HEK293 (cell line): ENCODE data around the gene LMOD1.
"Not testable (repeated sequence)": the region's sequence is repeated elsewhere in the genome, so short reads cannot be mapped to it uniquely, and the experiment has no call there.

Experiments
- CTCF ChIA-PET: fragments of 350-600 bp; formaldehyde crosslinking; extraction: SDS; loops from one replicate; lab custom pipeline; 2021; ENCODE audit warnings: antibody characterized with exemption; lab: Yijun Ruan, JAX
- POLR2A ChIA-PET: fragments of 300-600 bp; formaldehyde crosslinking; extraction: SDS; loops from one replicate; lab custom pipeline; 2020; ENCODE audit warnings: antibody characterized with exemption, inconsistent platforms; lab: Yijun Ruan, JAX
- H3K27ac ChIP-seq: fragments of 200-500 bp; sonication (Bioruptor generic); 2 replicates; pipeline ENCODE4 v1.5.1; 2014; ENCODE audit warnings: low read depth, low read length, control low read depth, inconsistent platforms; ENCODE audit errors: extremely low read depth
- H3K36me3 ChIP-seq, 2 experiments: fragments of 200-500 bp in 1 of 2; sonication (Bioruptor generic) in 1 of 2; 1 replicate in 1 of 2; 2 replicates in 1 of 2; pipeline ENCODE4 v1.5.1; 2014 to 2017; ENCODE audit warnings: inconsistent platforms in 2 of 2, low read length in 2 of 2; ENCODE audit not compliant: control insufficient read depth in 2 of 2, insufficient read depth in 1 of 2
- H3K4me1 ChIP-seq: fragments of 200-500 bp; sonication (Bioruptor generic); 2 replicates; pipeline ENCODE4 v1.5.1; 2014; ENCODE audit warnings: mild to moderate bottlenecking, low read length, inconsistent platforms; ENCODE audit not compliant: control insufficient read depth, insufficient read depth
- H3K4me3 ChIP-seq: 2 replicates; pipeline ENCODE4 v1.5.1; 2011; ENCODE audit warnings: low read depth, mild to moderate bottlenecking, control low read depth, low read length, moderate library complexity
- H3K9me3 ChIP-seq: fragments of 200-500 bp; sonication (Bioruptor generic); 2 replicates; pipeline ENCODE4 v1.5.1; 2014; ENCODE audit warnings: low read depth, low read length, inconsistent platforms; ENCODE audit not compliant: control insufficient read depth, insufficient read depth
- MYNN ChIP-seq: fragments of 450-650 bp; formaldehyde crosslinking; IDR thresholded peaks from 2 replicates; pipeline ENCODE4 v1.5.1; 2016; ENCODE audit warnings: missing biosample characterization, missing genetic modification characterization, borderline replicate concordance
- ZBTB48 ChIP-seq: fragments of 450-650 bp; formaldehyde crosslinking; IDR thresholded peaks from 2 replicates; pipeline ENCODE4 v1.5.1; 2016; ENCODE audit warnings: missing biosample characterization, missing genetic modification characterization
- ZFP37 ChIP-seq: fragments of 450-650 bp; formaldehyde crosslinking; IDR thresholded peaks from 2 replicates; pipeline ENCODE4 v1.5.1; 2016; ENCODE audit warnings: missing biosample characterization, missing genetic modification characterization
- ZFP41 ChIP-seq: fragments of 450-650 bp; formaldehyde crosslinking; IDR thresholded peaks from 2 replicates; pipeline ENCODE4 v1.5.1; 2016; ENCODE audit warnings: missing biosample characterization, missing genetic modification characterization, borderline replicate concordance
- ZNF623 ChIP-seq: fragments of 450-650 bp; formaldehyde crosslinking; IDR thresholded peaks from 2 replicates; pipeline ENCODE4 v1.5.1; 2016; ENCODE audit warnings: missing biosample characterization, missing genetic modification characterization
- ZNF624 ChIP-seq: fragments of 450-650 bp; formaldehyde crosslinking; IDR thresholded peaks from 2 replicates; pipeline ENCODE4 v1.5.1; 2017; ENCODE audit warnings: missing biosample characterization, missing genetic modification characterization
- ZNF76 ChIP-seq: fragments of 450-650 bp; formaldehyde crosslinking; IDR thresholded peaks from 2 replicates; pipeline ENCODE4; 2016; ENCODE audit warnings: low read depth, missing biosample characterization, missing genetic modification characterization, borderline replicate concordance
- ZNF837 ChIP-seq: fragments of 450-650 bp; formaldehyde crosslinking; IDR thresholded peaks from 2 replicates; pipeline ENCODE4 v1.5.1; 2016; ENCODE audit warnings: missing biosample characterization, missing genetic modification characterization
- TF ChIP-seq, protein P1 (sequence below): fragments of 450-650 bp; formaldehyde crosslinking; IDR thresholded peaks from 2 replicates; pipeline ENCODE4 v1.5.1; 2017; ENCODE audit warnings: missing biosample characterization, missing genetic modification characterization
- TF ChIP-seq, protein P2 (sequence below): fragments of 450-650 bp; formaldehyde crosslinking; IDR thresholded peaks from 2 replicates; pipeline ENCODE4 v1.5.1; 2016; ENCODE audit warnings: missing biosample characterization, missing genetic modification characterization
- TF ChIP-seq, protein P3 (sequence below): fragments of 450-650 bp; formaldehyde crosslinking; conservative IDR thresholded peaks from 2 replicates; pipeline ENCODE4 v1.5.1; 2016; ENCODE audit warnings: low read depth, missing biosample characterization, missing genetic modification characterization
- TF ChIP-seq, protein P4 (sequence below): fragments of 450-650 bp; formaldehyde crosslinking; IDR thresholded peaks from 2 replicates; pipeline ENCODE4 v1.5.1; 2016; ENCODE audit warnings: missing biosample characterization, missing genetic modification characterization
- TF ChIP-seq, protein P5 (sequence below): fragments of 450-650 bp; formaldehyde crosslinking; IDR thresholded peaks from 2 replicates; pipeline ENCODE4; 2016; ENCODE audit warnings: missing biosample characterization, missing genetic modification characterization
- TF ChIP-seq, protein P6 (sequence below): fragments of 450-650 bp; formaldehyde crosslinking; IDR thresholded peaks from 2 replicates; pipeline ENCODE4 v1.5.1; 2016; ENCODE audit warnings: missing biosample characterization, missing genetic modification characterization, borderline replicate concordance
- TF ChIP-seq, protein P7 (sequence below): fragments of 450-650 bp; formaldehyde crosslinking; IDR thresholded peaks from 2 replicates; pipeline ENCODE4 v1.5.1; 2016; ENCODE audit warnings: missing biosample characterization, missing genetic modification characterization

Gene LMOD1

DNA sequence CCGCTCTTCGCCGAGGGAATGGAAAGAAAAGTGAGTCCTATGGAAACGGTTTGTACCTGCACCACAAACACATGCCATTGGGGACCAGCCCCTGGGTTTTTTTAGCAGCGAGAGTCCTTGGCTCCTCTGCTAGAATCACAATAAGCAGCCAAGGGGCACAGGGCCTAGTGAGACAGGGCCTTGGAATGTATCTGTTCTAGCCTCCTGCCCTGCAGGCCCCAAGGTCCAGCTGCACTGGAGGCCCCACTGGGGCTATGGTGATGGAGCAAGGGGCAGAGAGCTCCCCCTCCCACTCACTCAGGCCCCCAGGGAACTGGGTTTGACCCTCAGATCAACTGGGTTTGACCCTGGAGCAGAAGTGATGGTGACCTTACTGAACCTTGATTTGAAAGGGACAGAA lies 43.2 kb downstream of the LMOD1 start (continued):
- TF ChIP-seq, protein P1, sequence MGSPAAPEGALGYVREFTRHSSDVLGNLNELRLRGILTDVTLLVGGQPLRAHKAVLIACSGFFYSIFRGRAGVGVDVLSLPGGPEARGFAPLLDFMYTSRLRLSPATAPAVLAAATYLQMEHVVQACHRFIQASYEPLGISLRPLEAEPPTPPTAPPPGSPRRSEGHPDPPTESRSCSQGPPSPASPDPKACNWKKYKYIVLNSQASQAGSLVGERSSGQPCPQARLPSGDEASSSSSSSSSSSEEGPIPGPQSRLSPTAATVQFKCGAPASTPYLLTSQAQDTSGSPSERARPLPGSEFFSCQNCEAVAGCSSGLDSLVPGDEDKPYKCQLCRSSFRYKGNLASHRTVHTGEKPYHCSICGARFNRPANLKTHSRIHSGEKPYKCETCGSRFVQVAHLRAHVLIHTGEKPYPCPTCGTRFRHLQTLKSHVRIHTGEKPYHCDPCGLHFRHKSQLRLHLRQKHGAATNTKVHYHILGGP (tag by site-specific recombination), result no peak
- TF ChIP-seq ZNF623 (tag by site-specific recombination) (no peak), ZNF76 (tag by site-specific recombination) (no peak), ZNF624 (no peak)
- TF ChIP-seq, protein P2, sequence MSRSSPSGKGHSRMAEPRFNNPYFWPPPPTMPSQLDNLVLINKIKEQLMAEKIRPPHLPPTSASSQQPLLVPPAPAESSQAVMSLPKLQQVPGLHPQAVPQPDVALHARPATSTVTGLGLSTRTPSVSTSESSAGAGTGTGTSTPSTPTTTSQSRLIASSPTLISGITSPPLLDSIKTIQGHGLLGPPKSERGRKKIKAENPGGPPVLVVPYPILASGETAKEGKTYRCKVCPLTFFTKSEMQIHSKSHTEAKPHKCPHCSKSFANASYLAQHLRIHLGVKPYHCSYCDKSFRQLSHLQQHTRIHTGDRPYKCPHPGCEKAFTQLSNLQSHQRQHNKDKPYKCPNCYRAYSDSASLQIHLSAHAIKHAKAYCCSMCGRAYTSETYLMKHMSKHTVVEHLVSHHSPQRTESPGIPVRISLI (tag by site-specific recombination), result no peak
- TF ChIP-seq, protein P3, sequence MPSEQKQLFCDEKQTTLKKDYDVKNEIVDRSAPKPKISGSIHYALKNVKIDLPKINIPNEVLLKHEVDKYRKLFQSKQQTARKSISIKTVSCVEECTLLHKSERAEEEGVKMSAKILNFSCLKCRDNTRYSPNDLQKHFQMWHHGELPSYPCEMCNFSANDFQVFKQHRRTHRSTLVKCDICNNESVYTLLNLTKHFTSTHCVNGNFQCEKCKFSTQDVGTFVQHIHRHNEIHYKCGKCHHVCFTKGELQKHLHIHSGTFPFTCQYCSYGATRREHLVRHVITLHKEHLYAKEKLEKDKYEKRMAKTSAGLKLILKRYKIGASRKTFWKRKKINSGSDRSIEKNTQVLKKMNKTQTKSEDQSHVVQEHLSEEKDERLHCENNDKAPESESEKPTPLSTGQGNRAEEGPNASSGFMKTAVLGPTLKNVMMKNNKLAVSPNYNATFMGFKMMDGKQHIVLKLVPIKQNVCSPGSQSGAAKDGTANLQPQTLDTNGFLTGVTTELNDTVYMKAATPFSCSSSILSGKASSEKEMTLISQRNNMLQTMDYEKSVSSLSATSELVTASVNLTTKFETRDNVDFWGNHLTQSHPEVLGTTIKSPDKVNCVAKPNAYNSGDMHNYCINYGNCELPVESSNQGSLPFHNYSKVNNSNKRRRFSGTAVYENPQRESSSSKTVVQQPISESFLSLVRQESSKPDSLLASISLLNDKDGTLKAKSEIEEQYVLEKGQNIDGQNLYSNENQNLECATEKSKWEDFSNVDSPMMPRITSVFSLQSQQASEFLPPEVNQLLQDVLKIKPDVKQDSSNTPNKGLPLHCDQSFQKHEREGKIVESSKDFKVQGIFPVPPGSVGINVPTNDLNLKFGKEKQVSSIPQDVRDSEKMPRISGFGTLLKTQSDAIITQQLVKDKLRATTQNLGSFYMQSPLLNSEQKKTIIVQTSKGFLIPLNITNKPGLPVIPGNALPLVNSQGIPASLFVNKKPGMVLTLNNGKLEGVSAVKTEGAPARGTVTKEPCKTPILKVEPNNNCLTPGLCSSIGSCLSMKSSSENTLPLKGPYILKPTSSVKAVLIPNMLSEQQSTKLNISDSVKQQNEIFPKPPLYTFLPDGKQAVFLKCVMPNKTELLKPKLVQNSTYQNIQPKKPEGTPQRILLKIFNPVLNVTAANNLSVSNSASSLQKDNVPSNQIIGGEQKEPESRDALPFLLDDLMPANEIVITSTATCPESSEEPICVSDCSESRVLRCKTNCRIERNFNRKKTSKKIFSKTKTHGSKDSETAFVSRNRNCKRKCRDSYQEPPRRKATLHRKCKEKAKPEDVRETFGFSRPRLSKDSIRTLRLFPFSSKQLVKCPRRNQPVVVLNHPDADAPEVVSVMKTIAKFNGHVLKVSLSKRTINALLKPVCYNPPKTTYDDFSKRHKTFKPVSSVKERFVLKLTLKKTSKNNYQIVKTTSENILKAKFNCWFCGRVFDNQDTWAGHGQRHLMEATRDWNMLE (tag by site-specific recombination), result no peak
- TF ChIP-seq, protein P4, sequence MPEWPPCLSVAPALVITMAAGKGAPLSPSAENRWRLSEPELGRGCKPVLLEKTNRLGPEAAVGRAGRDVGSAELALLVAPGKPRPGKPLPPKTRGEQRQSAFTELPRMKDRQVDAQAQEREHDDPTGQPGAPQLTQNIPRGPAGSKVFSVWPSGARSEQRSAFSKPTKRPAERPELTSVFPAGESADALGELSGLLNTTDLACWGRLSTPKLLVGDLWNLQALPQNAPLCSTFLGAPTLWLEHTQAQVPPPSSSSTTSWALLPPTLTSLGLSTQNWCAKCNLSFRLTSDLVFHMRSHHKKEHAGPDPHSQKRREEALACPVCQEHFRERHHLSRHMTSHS, result no peak

DNA sequence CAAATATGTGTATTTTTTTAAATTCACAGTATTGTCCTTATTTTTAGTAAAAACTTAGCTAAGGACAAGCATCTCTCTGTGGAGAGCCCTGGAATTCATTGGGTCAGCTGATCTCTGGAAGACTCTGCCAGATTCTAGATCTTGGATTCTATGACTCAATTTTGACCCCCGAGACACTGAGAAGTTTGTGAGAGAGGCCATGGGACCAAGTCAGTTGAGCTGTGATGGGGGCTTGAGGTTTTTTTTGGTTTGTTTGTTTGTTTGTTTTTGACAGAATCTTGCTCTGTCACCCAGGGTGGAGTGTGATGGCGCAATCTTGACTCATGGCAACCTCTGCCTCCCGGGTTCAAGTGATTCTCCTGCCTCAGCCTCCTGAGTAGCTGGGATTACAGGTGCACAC lies 44.1 kb downstream of the LMOD1 start:
- Histone ChIP-seq H3K4me1 (no peaks in the 10 kb centered on the region), H3K27ac (no peak overlapping the region), H3K36me3 (no peaks in the 10 kb centered on the region), H3K9me3 (no peaks in the 10 kb centered on the region), H3K4me3 (no peak overlapping the region)
- CTCF ChIA-PET, result interaction anchor here (0.7 to 1.6 kb wide), 4 partner anchors 68 to 106 kb away, joined by 3 to 7 read pairs (median 4); no protein-coding TSS in a partner anchor
- POLR2A ChIA-PET, result interaction anchor here (1.2 kb wide), 1 partner anchor 53 kb away, joined by 3 read pairs; the partner anchor contains the start of gene TIMM17A
- no peak for TF ChIP-seq MYNN (tag by site-specific recombination)
- no peak for TF ChIP-seq ZFP37 (tag by site-specific recombination)
- TF ChIP-seq, protein P5, sequence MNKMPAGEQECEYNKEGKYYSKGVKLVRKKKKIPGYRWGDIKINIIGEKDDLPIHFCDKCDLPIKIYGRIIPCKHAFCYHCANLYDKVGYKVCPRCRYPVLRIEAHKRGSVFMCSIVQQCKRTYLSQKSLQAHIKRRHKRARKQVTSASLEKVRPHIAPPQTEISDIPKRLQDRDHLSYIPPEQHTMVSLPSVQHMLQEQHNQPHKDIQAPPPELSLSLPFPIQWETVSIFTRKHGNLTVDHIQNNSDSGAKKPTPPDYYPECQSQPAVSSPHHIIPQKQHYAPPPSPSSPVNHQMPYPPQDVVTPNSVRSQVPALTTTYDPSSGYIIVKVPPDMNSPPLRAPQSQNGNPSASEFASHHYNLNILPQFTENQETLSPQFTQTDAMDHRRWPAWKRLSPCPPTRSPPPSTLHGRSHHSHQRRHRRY, result no peak
- no peak for TF ChIP-seq ZBTB48 (tag by site-specific recombination)
- no peak for TF ChIP-seq ZNF837 (tag by site-specific recombination)
- no peak for TF ChIP-seq ZFP41 (tag by site-specific recombination)
- TF ChIP-seq, protein P6, sequence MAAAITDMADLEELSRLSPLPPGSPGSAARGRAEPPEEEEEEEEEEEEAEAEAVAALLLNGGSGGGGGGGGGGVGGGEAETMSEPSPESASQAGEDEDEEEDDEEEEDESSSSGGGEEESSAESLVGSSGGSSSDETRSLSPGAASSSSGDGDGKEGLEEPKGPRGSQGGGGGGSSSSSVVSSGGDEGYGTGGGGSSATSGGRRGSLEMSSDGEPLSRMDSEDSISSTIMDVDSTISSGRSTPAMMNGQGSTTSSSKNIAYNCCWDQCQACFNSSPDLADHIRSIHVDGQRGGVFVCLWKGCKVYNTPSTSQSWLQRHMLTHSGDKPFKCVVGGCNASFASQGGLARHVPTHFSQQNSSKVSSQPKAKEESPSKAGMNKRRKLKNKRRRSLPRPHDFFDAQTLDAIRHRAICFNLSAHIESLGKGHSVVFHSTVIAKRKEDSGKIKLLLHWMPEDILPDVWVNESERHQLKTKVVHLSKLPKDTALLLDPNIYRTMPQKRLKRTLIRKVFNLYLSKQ (tag by site-specific recombination), result no peak
- TF ChIP-seq, protein P7, sequence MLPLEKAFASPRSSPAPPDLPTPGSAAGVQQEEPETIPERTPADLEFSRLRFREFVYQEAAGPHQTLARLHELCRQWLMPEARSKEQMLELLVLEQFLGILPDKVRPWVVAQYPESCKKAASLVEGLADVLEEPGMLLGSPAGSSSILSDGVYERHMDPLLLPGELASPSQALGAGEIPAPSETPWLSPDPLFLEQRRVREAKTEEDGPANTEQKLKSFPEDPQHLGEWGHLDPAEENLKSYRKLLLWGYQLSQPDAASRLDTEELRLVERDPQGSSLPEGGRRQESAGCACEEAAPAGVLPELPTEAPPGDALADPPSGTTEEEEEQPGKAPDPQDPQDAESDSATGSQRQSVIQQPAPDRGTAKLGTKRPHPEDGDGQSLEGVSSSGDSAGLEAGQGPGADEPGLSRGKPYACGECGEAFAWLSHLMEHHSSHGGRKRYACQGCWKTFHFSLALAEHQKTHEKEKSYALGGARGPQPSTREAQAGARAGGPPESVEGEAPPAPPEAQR, result no peak

DNA sequence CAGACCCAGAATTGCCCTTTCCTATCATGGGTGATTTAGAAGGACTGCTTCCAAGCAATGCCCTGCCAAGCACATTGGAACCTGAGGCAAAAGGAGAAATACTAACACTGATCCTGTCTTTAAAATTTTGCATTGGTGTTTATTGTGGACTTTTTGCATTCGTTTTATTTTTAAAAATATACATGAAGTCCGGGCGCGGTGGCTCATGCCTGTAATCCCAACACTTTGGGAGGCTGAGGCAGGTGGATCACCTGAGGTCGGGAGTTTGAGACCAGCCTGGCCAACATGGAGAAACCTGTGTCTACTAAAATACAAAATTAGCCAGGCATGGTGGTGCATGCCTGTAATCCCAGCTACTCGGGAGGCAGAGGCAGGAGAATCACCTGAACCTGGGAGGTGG lies 45.3 kb downstream of the LMOD1 start:
- H3K4me3 ChIP-seq, POLR2A ChIA-PET, H3K36me3 ChIP-seq, H3K9me3 ChIP-seq, H3K27ac ChIP-seq, H3K4me1 ChIP-seq: not testable (repeated sequence)
- CTCF ChIA-PET, result interaction anchor here (0.7 to 1.4 kb wide), 3 partner anchors 15 to 338 kb away, joined by 3 to 4 read pairs (median 4); no protein-coding TSS in a partner anchor
